K562 treated with DMSO at 1 percent for 12 hours (cell line): ENCODE results near the gene VPS29. TPM values are rescaled to one million over a fixed set of nuclear protein-coding genes. Genes with fewer than 3 reads are reported as not detected.

ENCODE experiments used
- total RNA-seq: library from RNA; unstranded; fragments of 300-600 nt; gene quantifications from 2 replicates; pipeline ENCODE4 v1.2.3, GENCODE V29; 2022; ENCODE audit not compliant: insufficient read depth

Gene VPS29
- 130 and 184 TPM in 2 replicates for total RNA-seq

DNA sequence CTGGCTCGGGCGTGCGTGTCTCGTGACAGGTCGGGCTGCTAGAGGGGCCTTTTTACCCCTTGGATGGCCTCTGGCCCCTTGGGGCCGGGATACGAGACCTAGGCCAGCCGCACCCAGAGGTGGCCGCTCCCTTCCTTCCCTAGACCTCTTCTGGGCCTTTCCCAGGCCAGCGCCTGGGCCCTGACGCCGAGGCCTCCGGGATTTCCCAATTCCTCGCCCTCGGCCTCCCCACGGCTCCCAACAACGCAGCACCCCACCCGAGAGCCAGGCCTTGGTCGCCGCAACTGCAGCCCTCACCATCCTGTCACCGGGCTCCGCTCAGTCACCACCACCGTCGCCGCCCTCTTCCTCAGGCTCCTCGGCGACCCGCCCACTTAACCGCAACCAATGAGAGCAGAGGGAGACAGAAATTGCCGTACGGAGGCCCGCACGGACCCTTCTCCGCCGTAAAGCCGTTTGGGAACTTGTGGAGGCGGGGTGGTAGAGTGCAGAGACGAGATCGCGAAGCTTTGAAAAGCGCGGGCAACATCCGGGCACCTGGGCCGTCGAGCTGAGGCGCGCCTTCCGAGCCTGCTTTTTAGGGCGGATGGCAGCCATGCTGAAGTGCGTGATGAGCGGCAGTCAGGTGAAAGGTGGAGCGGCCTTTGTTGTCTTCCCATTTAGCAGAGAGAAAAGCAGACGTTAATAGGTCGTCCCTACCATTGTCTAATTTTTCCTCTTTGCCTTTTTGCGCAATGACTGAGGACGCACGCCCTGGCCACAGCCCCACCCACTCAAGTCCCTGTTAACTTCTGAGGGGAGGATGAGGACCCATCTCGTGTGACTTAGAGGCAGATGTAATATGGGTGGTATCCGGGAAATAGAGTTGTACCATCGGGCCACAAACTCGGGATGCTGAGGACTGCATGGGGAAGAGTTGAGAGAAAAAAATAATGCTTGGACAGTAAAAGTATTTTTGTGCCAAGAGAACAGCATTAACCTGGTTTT is at the start of gene VPS29, which contains the start of gene RAD9B:
TSS of gene VPS29 (minus strand) at position 360 of the 987 bp plus-strand sequence. CDS start at position 300, 60 bp downstream.
TSS of gene RAD9B (plus strand) at position 580 of the 987 bp plus-strand sequence. CDS start at position 587, 7 bp downstream.

DNA sequence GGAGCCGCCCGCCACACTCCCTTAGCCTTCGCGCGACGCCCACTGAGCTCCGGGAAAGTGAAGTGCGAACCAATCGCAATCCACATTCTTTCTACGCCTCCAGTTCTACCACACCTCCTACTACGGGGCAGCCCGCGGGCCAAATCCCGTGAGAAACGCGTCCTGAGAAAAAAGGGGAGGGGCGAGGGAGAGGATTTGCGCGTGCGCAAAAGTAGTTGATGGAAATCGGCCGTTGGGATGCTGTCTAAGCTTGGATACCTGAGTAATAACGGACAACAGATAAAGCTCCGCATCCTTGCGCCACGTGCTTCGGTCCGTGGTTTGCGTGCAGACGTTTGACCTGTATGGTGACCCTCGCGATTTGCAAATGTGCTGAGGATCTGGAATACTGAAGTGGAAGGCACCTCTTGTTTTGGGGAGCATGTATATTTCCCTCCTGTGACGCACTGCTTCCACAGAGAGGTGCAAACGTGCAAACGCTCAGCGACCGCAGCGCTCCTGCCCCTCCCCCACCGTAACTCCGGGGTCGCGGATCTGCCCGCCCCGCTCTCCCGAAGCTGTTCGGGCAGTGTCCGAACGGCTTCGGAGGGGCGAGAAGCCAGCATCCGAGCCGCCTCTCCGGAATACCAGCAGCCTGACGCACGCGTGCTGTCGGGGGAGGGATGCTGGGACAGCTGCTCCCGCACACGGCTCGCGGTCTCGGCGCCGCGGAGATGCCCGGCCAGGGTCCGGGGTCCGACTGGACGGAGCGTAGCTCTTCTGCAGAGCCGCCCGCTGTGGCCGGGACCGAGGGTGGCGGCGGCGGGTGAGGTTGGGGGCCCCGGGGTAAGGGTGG is 33.5 kb downstream of the VPS29 start, which contains the start of the genes FAM216A and GPN3:
TSS of gene FAM216A (plus strand) at position 632 of the 835 bp plus-strand sequence. CDS start at position 663, 31 bp downstream.
TSS of gene GPN3 (minus strand) at position 44 of the 835 bp plus-strand sequence. CDS start 54 bp downstream, outside the sequence.

DNA sequence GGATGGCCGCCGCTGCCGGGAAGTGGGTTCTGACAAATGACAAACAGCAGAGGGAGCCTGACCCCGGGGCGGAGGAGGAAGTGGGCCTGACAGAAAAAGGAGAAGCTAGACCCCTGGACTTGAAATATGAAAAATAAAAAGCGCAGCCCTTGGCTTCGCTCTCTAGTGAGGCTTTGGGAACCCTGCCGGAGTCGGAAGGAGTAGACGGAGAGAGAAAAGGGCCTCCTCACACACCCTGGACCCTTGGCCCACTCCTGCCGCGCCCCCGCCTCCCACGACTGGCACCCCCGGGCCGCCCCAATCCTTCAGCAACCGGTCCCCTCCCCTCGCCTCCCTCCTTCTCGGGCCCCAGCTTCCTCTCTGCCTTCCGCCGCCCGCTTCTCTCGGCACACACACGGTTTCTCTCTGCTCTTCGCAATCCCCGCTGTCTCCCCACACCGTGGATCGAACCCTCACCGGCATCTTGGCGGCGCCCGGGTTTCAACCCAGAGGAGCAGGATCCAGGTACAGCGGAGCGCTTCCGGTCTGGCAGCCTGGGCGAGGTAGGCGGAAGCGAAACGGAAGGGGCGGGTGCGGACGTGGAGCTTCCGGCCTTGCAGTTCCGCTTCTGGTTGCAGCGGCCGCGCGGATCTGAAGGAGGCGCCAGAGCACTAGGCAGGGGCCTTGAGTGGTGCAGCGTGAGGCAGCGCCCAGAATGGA is 52.0 kb downstream of the VPS29 start, which contains the start of gene ARPC3:
TSS of gene ARPC3 (minus strand) at position 539 of the 699 bp plus-strand sequence. CDS start at position 462, 77 bp downstream.

Other genes with a start within 250 kb of the VPS29 start
- gene ATP2A2, start 220.9 kb downstream of the VPS29 start, total RNA-seq, result 54.4 and 170 TPM in 2 replicates
- gene ANAPC7, start 98.4 kb downstream of the VPS29 start, total RNA-seq, result 61.8 and 65.9 TPM in 2 replicates
- gene ARPC3, start 51.8 kb downstream of the VPS29 start, total RNA-seq, result 181 and 305 TPM in 2 replicates
- 36.1 and 45.4 TPM in 2 replicates for gene GPN3, start 33.9 kb downstream of the VPS29 start, total RNA-seq
- 9.5 and 10.1 TPM in 2 replicates for gene FAM216A, start 33.3 kb downstream of the VPS29 start, total RNA-seq
- gene RAD9B, start 220 bp upstream of the VPS29 start, total RNA-seq, result 0.30 TPM in 1 of 2 replicates, not detected in the other
- gene PPTC7, start 81.2 kb upstream of the VPS29 start, total RNA-seq, result 5.1 and 17.0 TPM in 2 replicates
- 7.7 and 12.2 TPM in 2 replicates for gene TCTN1, start 112.0 kb upstream of the VPS29 start, total RNA-seq
- 4.4 and 8.1 TPM in 2 replicates for gene HVCN1, start 187.0 kb upstream of the VPS29 start, total RNA-seq
- 112 and 185 TPM in 2 replicates for gene PPP1CC, start 240.8 kb upstream of the VPS29 start, total RNA-seq